ENCODE results near the gene OR14I1.

OR14I1 gene

DNA sequence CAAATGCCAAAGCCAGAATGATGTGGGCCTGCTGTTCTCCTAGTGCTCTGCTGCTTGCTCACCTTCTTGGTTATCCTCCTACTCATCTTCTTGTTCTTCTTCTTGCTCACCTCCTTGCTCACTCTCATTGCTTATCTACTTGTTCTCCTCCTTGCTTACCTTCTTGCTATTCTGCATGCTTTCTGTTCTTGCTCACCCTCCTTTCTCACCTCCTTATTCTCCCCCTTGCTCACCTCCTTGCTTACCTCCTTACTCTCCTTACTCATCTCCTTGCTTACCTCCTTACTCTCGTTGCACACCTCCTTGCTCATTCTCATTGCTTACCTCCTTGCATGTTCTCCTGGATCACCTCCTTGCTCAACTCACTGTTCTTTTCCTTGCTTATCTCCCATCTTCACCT, at the start of gene OR14I1:
Gene OR14I1, minus strand, starts transcription at position 53 of the 400 bp plus-strand sequence.
- DNase-seq, result no peak

DNA sequence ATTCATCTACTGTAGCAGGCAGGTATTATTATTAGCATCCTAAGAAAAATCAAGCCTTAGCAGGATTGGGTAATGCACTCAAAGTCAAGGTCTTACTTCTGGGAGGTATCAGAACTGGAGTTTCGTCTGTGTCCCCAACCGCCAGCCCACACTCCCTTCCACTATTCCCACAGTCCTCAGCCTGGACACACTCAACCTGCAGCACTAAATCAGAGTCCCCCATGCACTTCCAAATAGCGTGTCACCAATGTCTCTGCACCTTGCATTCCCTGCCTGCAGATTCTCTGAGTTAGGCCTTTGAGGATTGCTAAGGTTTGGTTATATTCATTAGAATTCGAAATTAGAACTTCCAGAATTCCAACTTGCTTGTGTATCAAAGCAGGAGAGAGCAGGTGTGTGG, 49.1 kb upstream of the OR14I1 start:
- DNase-seq, result no peak

DNA sequence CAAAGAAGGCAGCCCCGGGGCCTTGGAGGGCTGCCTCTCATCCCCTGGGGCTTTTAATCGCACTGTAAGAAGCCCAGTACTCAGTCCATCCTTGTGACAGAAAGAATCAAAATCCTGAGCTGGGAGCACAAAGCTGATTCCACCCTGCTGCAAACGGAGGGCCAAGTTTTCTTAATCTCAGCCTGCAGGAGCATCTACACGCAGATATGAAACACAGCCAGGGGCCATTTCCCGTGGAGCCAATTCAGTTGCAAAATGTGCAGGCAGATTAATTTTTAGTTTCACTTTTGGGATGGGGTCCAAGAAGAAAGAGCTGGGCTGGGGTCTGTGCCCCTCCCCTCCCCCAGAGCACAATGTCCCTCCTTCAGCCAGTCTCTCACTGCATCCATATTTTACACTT, 48.6 kb upstream of the OR14I1 start:
- DNase-seq, result no peak

DNA sequence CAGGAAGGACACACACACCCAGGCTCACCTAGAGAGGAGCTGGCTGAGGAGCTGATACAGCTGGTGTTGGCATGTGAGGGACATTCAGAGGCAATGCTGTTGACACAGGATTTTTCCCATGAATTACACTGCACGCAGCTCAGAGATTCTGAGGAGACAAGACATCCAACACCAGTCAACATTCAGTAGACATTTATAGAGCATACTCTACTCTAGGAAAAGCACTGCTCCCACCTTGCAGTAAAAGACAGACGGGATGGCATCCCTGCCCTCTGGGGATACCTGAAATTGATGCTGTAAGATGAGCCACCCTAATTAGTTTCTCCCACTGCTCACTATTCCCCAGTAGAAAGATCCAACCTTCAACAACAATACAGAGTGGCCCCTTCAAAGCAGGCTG, 47.9 kb upstream of the OR14I1 start:
- no peak for DNase-seq

DNA sequence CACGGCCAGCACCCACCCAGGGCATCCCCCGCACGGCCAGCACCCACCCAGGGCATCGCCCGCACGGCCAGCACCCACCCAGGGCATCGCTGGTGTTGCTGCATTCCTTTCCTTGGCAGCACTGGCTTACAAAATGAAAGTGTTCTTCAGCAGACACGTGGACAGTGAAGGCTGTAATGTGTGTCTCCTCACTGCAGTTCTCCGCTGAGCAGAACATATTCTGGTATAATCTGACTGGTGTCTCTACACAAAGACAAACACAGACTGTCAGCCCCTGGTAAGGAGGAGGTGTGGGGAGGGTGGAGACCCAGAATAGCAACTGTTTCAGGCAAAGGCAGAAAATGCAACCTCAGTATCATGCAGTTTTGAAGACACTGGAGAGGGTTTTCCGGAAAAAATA, 45.6 kb upstream of the OR14I1 start:
- DNase-seq, result no peak

DNA sequence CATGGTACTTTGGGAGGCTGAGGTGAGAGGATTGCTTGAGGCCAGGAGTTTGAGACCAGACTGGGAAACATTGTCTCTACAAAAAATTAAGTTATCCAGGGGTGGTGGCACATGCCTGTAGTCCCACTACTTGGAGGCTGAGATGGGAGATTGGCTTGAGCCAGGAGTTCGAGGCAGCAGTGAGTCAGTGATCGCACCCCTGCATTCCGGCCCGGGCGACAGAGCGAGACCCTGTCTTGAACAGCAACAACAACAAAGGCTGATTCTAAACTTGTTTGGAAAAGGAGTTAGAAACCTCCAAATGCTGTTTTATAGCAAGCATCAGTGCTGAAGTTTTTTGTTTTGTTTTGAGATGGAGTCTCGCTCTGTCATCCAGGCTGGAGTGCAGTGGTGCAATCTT, 38.3 kb upstream of the OR14I1 start:
- no peak for DNase-seq

DNA sequence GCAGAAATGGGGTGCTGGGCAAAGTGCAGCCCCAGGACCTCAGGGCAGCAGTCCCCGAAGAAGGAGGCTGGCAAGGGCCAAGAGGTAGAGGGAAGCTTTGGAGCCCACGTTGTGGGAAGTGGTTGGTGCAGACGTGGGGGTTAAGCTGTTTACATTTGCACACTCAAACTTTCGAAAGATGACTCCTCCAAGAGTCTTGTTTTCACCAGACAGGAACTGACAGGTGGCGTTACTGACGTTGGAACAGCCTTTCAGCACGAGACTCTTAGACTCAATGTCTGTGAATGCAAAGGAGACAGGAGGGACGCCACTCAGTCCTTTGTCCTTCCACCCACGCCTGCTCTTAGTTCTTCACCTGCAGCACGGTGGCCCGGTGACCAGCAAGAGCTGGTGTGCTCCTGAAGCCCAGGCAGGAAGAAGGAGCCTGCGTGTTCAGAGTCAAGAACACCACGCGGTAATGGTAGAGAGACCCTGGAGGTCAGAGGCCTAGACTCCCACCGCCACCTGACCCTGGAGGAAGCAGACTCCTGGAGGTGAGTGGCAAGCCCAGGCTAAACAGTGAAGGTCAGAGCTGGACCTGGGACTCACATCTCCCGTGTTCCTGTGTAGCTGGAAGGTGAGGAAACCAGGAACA, 37.1 kb upstream of the OR14I1 start:
- no peak for DNase-seq

DNA sequence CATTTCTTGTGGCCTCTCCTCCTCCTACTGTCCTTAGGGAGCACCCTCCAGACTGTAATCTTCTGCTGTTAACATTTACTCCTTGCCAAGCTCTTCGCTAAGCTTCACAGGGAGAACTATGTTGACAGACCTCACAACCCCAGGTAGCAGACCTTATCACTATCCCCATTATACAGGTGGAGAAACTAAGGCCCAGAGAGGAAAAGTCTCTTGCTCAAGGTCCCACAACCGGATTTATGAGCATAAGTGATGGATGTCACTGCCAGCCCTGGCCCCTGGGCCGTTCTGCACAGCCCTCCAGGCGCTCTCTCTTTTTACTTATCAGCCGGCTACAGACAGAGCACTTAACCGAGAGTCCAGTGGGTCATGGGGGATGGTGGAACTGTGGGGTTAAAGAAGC, 34.9 kb upstream of the OR14I1 start:
- no peak for DNase-seq

DNA sequence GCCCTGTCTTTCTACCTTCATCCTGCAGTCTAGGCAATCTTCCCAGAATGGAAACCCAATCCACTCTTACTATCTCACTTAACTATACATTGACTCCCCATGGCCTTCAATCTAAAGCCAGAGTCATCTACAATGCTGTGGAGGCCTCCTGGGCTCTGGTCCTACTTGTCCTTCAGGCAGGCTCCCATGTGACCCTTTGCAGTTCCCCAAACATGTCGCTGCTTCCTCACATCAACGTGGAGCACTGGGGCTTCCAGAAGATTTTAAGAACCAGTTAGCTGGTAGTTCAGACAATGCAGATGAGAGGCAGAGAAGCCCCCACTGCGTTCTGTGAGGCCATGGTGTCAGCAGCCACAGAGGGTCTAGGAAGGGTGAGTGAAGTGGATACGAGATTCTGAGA, 34.4 kb upstream of the OR14I1 start:
- no peak for DNase-seq

DNA sequence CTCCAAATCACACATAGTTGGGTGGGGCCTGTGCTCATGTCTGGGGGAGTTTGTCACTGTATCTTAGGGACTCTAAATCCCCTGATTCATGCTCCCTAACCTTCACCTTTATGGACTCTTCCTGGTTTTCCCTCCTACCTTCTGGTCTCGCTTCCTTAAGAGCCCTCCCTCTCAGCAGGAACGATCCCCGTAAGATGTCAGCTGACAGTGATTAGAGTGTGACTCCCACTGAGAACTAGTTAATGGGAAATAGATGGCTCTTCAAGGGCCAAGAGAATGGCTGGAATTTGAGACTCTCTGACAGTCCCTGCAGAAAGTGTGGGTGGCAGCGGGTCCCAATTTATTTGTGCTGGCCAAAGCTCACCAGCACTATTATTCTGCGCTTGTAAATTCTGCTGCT, 31.0 kb upstream of the OR14I1 start:
- no peak for DNase-seq

DNA sequence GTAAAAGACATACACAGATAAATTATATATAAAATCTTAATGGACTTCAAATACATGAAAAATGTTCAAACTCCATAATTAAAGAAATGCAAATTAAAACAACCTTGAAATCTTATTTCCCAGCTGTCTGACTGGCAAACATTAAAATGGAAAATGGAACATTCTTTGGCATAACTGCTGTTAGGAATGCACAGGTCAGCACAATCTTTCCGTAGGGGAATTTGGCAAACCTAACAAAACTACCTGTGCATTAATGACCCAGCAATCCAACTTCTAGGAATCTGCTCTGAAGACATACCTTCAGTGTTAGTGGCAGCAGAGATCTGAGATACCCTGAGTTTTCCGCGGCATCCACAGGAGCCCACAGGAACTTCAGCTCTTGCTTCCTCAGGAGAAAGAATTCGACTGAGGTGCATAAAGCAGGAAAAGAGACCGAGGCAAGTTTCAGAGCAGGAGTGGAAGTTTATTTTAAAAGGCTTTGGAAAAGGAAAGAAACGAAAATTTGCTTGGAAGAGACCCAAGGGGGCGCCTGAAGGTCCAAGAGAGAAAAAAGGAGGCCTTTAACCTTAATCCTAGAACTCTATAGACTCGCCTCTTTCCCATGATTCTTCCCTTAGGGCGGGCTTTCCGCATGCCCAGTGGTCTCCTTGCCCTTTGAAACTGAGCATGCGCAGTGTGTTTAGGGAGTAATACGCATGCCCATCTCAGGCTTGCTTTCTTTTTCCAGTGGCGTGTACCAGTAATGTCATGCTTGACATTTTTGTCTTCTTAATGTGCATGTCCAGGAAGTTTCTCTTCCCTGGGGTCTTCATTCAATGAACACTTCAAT, 28.2 kb upstream of the OR14I1 start:
- peak; percentile 60 to 66 for DNase-seq

DNA sequence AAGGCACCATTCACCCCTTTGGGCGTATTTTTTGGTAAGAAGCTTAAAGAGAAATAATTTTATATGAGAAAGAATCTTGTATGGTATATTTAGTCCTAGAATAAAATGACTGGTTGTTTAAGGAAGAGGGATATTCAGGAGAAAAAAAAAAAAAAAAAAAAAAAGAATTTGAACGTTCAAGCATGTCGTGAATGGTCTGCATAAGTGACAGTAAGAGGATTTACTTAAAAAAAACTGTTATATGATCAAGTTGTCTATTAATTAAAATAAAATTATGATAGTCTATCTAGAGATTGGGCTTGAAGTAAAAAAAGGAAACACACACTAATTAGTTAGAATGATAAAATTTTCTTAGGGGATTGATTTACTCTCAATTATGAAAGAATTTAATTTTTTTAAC, 11.7 kb upstream of the OR14I1 start:
- no peak for DNase-seq

DNA sequence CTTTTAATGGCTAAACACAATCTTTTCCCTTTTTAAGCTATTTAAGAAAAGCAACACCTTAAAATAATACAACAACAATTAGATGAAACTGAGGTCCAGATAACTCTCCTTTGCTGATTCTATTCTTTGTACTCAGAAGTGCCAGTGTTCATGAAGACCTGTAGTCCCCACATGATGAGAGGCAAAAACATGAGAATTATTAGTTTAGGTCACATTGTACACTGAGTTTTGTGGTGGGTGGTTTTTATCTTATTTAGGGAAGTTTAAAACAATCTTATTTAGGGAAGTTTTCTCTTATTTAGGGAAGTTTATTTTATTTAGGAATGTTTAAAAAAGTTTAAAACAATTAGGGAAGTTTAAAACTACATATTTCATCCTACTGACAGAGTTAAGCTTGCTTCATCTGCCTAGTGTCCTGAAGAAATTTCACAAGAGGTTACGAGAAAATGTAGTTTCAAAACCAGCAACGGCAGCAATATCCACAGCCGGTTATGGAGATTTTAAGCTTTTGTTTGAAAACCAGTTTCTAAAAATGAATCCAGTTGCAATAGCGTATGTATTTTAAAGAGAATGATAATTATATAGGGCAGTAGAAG, 7.8 kb upstream of the OR14I1 start:
- DNase-seq, result no peak

DNA sequence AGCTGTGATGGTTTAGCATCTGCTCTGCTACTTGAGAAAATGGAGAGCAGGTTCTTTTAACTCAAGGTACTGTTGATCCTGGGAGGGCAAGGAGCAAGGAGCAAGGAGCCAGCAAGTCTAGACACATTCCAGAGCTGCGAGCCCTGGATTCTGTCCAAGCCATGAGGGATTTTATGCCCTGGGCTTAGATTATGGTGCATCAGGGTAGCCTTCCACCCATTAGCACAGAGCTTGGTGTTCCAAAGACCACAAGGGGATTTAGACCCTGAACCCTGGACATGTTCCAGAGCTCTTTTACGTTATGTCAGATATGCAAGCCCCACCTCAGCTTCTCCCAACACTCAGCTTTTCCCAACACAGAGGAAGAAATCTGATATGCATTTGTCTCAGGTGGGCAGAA, 2.0 kb upstream of the OR14I1 start:
- no peak for DNase-seq

DNA sequence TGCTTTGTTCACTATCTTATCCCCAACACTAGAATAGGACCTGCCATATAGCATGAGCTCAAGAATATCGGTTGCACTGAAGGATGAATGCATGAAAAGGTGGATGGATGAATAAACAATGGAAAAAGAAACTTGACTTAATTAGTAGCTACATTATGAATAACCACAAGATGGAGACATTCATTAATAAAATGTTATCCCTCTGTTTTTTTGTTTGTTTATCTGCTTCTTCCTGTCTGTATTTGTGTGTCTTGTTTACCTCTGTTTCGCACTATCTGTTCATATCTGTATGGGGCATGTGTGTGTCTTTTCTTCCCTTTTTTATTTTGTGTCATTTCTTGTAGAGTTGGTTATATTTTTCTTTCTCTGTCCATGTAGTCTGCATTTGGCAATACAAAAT, 1.1 kb upstream of the OR14I1 start:
- DNase-seq, result no peak

DNA sequence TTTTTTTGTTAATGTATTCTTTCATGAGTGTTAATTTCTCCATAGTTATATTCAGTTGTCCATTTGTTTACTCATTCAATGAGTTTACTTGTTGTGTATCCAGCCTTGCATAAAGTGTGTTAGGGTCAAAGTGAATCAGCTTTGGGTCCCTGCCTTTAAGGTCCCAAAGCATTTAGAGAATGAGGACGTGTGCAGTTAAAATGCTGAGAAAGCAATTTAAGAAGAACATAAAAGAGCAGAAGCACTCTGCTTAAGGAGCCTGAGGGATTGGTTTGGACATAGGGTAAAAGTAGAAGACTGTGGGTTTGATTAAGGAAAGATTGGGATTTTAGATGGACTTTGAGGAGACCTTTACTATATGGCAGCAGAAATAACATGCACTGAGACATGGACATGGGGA, 3.5 kb downstream of the OR14I1 start:
- DNase-seq, result no peak

DNA sequence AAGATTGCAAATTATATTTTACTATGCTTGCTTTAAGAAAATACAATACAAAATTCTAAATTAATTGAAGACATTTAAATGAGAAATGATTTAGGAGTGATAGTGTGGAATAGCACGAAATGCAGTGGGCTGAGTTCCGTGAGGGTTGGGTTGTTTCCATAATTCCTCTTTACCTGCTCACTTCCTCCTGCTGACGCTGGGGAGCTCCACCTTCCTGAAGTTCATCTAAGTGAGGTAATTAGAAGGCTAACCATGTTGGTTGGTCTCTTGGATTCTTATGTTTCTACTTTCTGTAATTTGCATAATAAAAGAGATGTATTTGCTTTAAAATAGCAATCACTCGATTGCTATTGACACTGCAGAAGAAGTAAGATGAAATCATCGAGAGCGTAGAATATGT, 4.7 kb downstream of the OR14I1 start:
- DNase-seq, result no peak

DNA sequence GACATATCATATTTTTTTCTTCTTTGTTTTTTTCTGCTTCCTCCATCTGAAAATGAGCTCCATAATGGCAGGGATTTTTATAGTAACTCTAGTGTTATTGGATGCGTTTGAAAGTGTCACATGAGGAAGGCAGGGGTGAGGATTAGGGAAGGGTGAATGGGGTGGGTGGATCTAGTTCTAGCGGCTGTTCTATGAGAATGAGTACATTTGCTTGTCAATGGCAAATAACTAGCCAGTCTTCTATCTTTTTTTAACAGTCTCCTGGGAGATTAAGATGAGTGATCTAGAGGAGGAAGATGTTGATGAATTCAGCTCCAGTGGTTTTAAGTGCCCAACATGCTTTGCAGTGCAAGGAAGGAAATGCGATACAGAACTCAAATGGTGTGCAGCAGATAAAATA, 5.8 kb downstream of the OR14I1 start:
- no peak for DNase-seq

DNA sequence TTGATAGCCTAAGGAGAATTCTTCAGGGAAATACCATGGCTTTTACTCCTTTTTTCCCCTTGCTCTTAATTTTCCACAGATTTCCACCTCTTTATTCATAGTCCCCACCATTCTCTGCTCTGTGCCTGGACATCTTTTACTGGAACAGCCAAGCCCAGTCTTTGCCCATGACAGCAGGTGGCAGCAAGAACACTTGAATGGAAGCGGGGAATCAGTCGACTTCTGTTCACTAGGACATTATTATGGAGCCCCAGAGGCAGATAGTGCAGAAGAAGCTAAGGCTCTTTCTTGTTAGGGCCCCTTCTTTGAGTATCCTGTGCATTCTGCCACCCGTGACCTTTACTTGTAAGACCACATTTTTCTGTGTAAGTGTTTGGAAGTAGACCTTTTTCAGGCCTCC, 6.3 kb downstream of the OR14I1 start:
- DNase-seq, result peak in 1 of 2 experiments; percentile 12

DNA sequence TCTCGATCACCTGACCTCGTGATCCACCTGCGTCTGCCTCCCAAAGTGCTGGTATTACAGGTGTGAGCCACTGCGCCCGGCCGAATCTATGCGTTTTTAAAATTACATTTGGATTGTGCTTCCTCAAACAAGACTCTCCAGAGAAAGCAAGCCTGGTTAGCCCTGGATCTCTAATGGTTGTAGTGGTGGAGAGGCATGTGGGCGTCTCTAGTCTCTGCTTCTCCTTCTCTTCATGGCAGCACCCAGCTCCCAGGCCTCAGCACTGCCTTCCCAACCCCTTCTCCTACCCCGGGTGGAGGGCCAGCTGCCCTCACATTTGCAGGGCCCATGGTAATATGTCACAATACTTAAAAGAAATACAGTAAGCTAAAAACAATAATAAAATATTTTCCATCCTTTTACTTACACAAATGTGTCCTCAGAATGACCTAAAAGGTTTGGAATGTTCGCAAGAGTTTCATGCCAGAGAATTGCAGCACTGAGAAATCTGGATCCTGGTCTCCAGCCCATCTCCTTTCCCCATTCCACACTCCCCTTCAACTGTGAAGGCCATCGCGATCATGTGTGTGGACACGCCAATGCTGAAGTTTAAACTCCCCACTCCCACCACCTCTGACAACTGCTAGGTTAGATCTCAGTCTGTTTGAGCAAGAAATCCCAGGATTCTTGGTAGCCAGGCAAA, 7.0 kb downstream of the OR14I1 start:
- no peak for DNase-seq

DNA sequence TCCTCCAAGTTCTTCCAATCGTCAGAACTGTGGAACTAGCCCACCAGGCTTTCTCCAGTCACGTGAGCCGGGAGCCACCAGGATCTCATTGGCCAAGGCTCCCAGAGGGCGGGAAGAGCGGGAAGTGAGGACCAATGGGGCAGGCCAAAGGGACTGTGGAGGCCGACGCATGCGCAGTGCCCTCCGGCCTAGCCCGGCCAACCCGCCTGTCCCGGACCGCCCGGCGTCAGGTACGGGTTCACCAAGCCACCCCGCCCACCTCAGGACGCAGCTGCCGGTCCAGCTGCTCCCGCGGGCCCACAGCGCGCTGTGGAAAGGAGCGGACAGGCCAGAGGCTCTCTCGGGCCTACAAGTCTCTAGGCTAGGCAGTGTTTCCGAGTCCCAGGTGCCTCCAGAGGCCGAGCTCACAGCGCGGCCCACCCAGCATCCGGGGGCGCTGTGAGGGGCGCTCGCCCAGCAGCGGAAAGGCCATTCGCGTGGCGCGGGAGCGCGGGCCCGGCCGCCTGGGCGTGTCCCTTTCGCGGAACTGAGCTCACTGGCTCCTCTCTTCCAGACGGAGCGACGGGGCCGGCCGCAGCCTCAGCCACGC, 10.9 kb downstream of the OR14I1 start:
- DNase-seq, result no peak

DNA sequence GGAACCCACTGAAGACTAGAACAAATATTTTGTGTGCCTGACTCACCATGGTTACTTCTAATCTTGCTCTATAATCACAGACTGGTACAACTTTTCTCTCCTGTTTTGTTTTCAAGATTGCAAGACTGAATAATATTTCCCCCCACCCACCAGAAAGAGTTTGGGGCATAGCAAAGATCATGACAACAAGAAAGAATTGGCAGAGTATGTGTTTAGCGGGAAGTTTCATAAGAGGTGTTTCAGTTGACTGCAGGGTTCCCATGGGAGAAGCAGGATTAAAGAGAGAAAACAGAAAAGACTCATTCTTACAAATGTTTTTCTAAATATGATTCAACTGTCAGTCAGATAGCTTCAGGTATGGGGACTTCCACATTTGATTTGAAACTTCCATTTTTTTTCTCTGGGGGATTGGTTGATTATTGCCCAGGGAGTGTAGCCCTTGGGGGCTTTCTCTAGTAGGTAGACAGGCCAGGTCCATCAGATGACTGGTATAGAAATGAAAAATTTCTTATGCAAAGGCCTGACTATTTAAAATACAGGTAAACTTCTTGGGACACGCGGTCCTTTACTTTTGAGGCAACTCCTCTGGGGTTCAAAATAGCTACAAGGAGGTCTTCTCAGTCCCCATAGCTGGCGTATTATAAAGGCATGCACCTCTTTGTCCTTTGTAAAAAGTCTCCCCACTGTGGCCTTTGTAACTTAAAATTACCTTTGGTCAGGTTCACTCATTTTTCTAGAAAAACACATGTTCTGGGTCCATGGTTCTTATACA, 13.9 kb downstream of the OR14I1 start:
- DNase-seq, result no peak

DNA sequence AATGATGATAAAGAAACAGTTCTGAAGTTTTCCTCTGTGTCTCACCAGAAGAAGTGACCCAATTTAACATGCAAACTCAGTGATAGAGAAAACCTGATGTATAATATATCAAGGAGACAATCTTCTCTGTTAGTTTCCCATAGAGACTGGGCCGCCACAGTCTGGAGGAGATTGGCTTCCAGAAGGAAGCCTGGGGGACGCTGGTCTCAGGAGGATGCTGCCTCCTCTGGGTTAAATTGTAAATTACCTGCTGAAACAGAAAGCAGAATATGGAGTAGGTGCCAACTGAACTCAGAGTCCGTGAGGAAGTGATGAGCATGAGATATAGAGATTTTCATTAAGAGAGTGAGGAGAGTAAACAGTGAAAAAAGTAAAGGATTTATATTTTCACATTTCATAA, 15.8 kb downstream of the OR14I1 start:
- DNase-seq, result no peak

Data from NCI-H1930 (cell line).